Natural killer cell (primary cell): ENCODE data around the gene RPS6KL1. TPM values are rescaled to one million over a fixed set of nuclear protein-coding genes. Genes with fewer than 3 reads are reported as not detected.

ENCODE experiments used
- ATAC-seq, 3 donors: fragments of 150-1000 bp in 2 of 3; fragments of 200-7000 bp in 1 of 3; cut with Tn5 transposase; 1 replicate in 1 of 3; 2 replicates in 2 of 3; pipeline ENCODE4 v1.10.0; 2021; ENCODE audit warnings: mild to moderate bottlenecking in 2 of 3, moderate library complexity in 2 of 3
- DNase-seq, 2 donors: peaks; one replicate each; pipeline versions ENCODE4 v3.0.0 to v3.0.0-alpha.2; 2013 to 2021; ENCODE audit warnings: mixed read lengths in 1 of 2
- H3K27ac ChIP-seq: one replicate; pipeline ENCODE4 v1.5.1; 2013; ENCODE audit warnings: mild to moderate bottlenecking, low read length
- H3K27me3 ChIP-seq: one replicate; pipeline ENCODE4 v1.6.1; 2013; ENCODE audit warnings: low read length; ENCODE audit not compliant: control insufficient read depth, insufficient read depth
- H3K36me3 ChIP-seq: one replicate; pipeline ENCODE4 v1.6.1; 2013; ENCODE audit warnings: low read length; ENCODE audit not compliant: control insufficient read depth, insufficient read depth
- H3K4me1 ChIP-seq: one replicate; pipeline ENCODE4 v1.6.1; 2013; ENCODE audit warnings: low read length; ENCODE audit not compliant: control insufficient read depth, insufficient read depth
- H3K4me3 ChIP-seq: one replicate; pipeline ENCODE4 v1.5.1; 2013; ENCODE audit warnings: low read length
- H3K9me3 ChIP-seq: one replicate; pipeline ENCODE4 v1.6.1; 2013; ENCODE audit warnings: low read length; ENCODE audit not compliant: control insufficient read depth, insufficient read depth
- H3K27ac Mint-ChIP-seq, 2 donors: one replicate each; pipeline ENCODE4 v1.8.0; 2022; ENCODE audit warnings: mild to moderate bottlenecking in 2 of 2, mixed read lengths in 2 of 2, moderate library complexity in 1 of 2
- H3K27me3 Mint-ChIP-seq, 2 donors: one replicate each; pipeline ENCODE4 v1.8.0; 2022; ENCODE audit warnings: low read depth in 2 of 2, mixed read lengths in 2 of 2
- H3K36me3 Mint-ChIP-seq: one replicate; pipeline ENCODE4 v1.8.0; 2022; ENCODE audit warnings: mixed read lengths
- H3K4me1 Mint-ChIP-seq, 2 donors: one replicate each; pipeline ENCODE4 v1.8.0; 2022; ENCODE audit warnings: mixed read lengths in 2 of 2
- H3K4me3 Mint-ChIP-seq: one replicate; pipeline ENCODE4 v1.8.0; 2022; ENCODE audit warnings: mild to moderate bottlenecking, moderate library complexity, mixed read lengths
- H3K9me3 Mint-ChIP-seq, 2 donors: one replicate each; pipeline ENCODE4 v1.8.0; 2022; ENCODE audit warnings: mixed read lengths in 2 of 2
- WGBS: methylation state at CpG from one replicate; pipeline ENCODE4 v1.1.7; 2013; ENCODE audit warnings: missing lambda C conversion rate; ENCODE audit not compliant: insufficient coverage; 5-methylcytosine and 5-hydroxymethylcytosine counted together
- intact Hi-C: fragments of 100-400 bp; cut with micrococcal nuclease; formaldehyde crosslinking; loops from one replicate; pipeline ENCODE4 v1.14.2; 2022
- total RNA-seq, 4 donors: library from RNA; stranded (reverse); fragments of 120-200 nt in 1 of 4; gene quantifications; one replicate each; pipeline versions ENCODE4 v1.2.3 to v1.2.4, GENCODE V29; 2013 to 2022
- TF ChIP-seq, protein P1 (sequence below): fragments of 200-600 bp; IDR thresholded peaks from one replicate; pipeline ENCODE4 v1.8.0; 2022; ENCODE audit warnings: antibody characterized with exemption

RPS6KL1 gene
- total RNA-seq, 3 donors from 2014 or later (not counting 1 experiment from before 2014, with no cell fraction given): 1.9 to 7.9 (median 2.9) TPM

- 88% methylated on average over 8 of the region's 10 CpGs for WGBS
- intact Hi-C loops: loop anchor here (10.0 kb wide), 1 partner anchor 145 kb away; the partner anchor contains the start of gene EIF2B2
- no peaks in the 10 kb centered on the region for H3K36me3 Mint-ChIP-seq
Measured at GRCh38 chr14:74859757-74860552, 63.1 kb downstream of the RPS6KL1 start.

DNA sequence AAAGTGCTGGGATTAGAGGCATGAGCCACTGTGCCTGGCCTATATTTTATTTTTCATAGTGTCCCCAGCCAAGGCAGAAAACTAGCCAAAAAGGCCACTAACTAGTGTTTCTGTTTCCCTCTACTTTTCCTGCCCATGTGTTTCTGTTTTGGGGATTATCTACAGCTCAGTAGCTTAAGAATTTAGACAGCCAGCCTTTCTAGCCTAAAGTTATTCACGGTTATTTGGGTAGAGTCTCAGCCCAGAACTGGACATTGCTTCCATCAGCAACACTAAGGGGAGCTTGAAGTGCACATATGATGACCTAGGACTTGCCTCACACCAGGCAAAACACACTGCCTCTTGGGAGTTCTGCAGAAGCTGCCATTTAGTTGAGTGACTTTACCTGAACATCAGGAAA lies 65.0 kb downstream of the RPS6KL1 start:
- H3K36me3 Mint-ChIP-seq: no peaks in the 10 kb centered on the region
- no peaks in the 10 kb centered on the region for H3K36me3 ChIP-seq
- no peak overlapping the region for H3K4me3 Mint-ChIP-seq
- no peak for ATAC-seq
- no peaks in the 10 kb centered on the region for H3K9me3 ChIP-seq
- no peak overlapping the region for H3K27ac Mint-ChIP-seq
- no peaks in the 10 kb centered on the region for H3K27me3 ChIP-seq
- no peak overlapping the region for H3K27ac ChIP-seq
- 81% methylated on average over 1 of the region's 1 CpG for WGBS
- H3K4me1 Mint-ChIP-seq: peaks cover 0 to 9% of the 10 kb centered on the region in 2 donors
- TF ChIP-seq, protein P1, sequence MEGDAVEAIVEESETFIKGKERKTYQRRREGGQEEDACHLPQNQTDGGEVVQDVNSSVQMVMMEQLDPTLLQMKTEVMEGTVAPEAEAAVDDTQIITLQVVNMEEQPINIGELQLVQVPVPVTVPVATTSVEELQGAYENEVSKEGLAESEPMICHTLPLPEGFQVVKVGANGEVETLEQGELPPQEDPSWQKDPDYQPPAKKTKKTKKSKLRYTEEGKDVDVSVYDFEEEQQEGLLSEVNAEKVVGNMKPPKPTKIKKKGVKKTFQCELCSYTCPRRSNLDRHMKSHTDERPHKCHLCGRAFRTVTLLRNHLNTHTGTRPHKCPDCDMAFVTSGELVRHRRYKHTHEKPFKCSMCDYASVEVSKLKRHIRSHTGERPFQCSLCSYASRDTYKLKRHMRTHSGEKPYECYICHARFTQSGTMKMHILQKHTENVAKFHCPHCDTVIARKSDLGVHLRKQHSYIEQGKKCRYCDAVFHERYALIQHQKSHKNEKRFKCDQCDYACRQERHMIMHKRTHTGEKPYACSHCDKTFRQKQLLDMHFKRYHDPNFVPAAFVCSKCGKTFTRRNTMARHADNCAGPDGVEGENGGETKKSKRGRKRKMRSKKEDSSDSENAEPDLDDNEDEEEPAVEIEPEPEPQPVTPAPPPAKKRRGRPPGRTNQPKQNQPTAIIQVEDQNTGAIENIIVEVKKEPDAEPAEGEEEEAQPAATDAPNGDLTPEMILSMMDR: no peak
- intact Hi-C loops: no loop called here
- H3K9me3 Mint-ChIP-seq: no peaks in the 10 kb centered on the region
- H3K4me3 ChIP-seq: no peak overlapping the region
- DNase-seq: no peak
- peaks cover 5% of the 10 kb centered on the region for H3K4me1 ChIP-seq
- no peaks in the 10 kb centered on the region for H3K27me3 Mint-ChIP-seq

More at GRCh38 chr14:74859757-74860552, 63.1 kb downstream of the RPS6KL1 start:
- no peak for DNase-seq
- ATAC-seq: no peak
- H3K4me1 ChIP-seq: peaks cover 5% of the 10 kb centered on the region
- H3K27me3 ChIP-seq: no peaks in the 10 kb centered on the region
- Mint-ChIP-seq H3K4me1 (peaks cover 0 to 7% of the 10 kb centered on the region in 2 donors), H3K4me3 (no peak overlapping the region), H3K27ac (no peak overlapping the region), H3K9me3 (no peaks in the 10 kb centered on the region), H3K27me3 (no peaks in the 10 kb centered on the region)
- TF ChIP-seq, protein P1: no peak
- no peaks in the 10 kb centered on the region for H3K36me3 ChIP-seq
- no peak overlapping the region for H3K27ac ChIP-seq
- no peak overlapping the region for H3K4me3 ChIP-seq
- no peaks in the 10 kb centered on the region for H3K9me3 ChIP-seq

- intact Hi-C loops: no loop called here
- WGBS: 82% methylated on average over 1 of the region's 1 CpG
- Mint-ChIP-seq H3K27me3 (no peaks in the 10 kb centered on the region), H3K4me1 (peaks cover 0 to 12% of the 10 kb centered on the region in 2 donors), H3K27ac (no peak overlapping the region), H3K36me3 (no peaks in the 10 kb centered on the region), H3K4me3 (no peak overlapping the region), H3K9me3 (no peaks in the 10 kb centered on the region)
- DNase-seq (no peak), ATAC-seq (no peak)
- TF ChIP-seq, protein P1: no peak
- Histone ChIP-seq H3K27ac (no peak overlapping the region), H3K9me3 (no peaks in the 10 kb centered on the region), H3K36me3 (no peaks in the 10 kb centered on the region), H3K27me3 (no peaks in the 10 kb centered on the region), H3K4me1 (peaks cover 5% of the 10 kb centered on the region), H3K4me3 (no peak overlapping the region)
Measured at GRCh38 chr14:74856366-74856765, 66.7 kb downstream of the RPS6KL1 start.
